ENCODE results near the gene FAM219A.

GRCh38 chr9:34373749-34374148 lies 84.6 kb downstream of the FAM219A start:
- TF ChIP-seq CTCF (conservative IDR thresholded peaks at IDR 0.05 in 1 of 2, IDR thresholded peaks at IDR 0.05 in 1 of 2; ENCODE audit: extremely low read depth in 1 of 2, insufficient read depth in 1 of 2, low read depth in 1 of 2, low read length in 2 of 2) (no peak), EZH2 (IDR thresholded peaks at IDR 0.05; ENCODE audit: borderline replicate concordance, low read length) (no peak)

Data from mammary epithelial cell (primary cell).